Spleen (tissue), 11 donors: ENCODE measurements around the gene WNT9A. TPM values are rescaled to one million over a fixed set of nuclear protein-coding genes. Genes with fewer than 3 reads are reported as not detected.

ENCODE experiments used
- DNase-seq: peaks from one replicate; pipeline ENCODE4 v3.0.0-alpha.2; 2020
- H3K27ac ChIP-seq, 8 donors: fragments of 200-600 bp; sonication (generic) in 7 of 8; 1 replicate in 4 of 8; 2 replicates in 4 of 8; pipeline versions ENCODE4 v1.5.0 to v1.8.0; 2016 to 2021; ENCODE audit warnings: inconsistent platforms in 4 of 8, mild to moderate bottlenecking in 4 of 8, moderate library complexity in 1 of 8
- H3K27me3 ChIP-seq, 7 donors: fragments of 200-600 bp; sonication (generic) in 6 of 7; replicated peaks in 1 of 7; 1 replicate in 4 of 7; 2 replicates in 3 of 7; pipeline versions ENCODE4 v1.5.0 to v1.8.0; 2016 to 2021; ENCODE audit warnings: inconsistent platforms in 3 of 7, mild to moderate bottlenecking in 1 of 7
- H3K36me3 ChIP-seq, 6 donors: fragments of 200-600 bp; sonication (generic) in 5 of 6; 1 replicate in 4 of 6; 2 replicates in 2 of 6; pipeline versions ENCODE4 v1.5.0 to v1.8.0; 2016 to 2021; ENCODE audit warnings: inconsistent platforms in 2 of 6
- H3K4me1 ChIP-seq, 6 donors: fragments of 200-600 bp; sonication (generic) in 5 of 6; 1 replicate in 3 of 6; 2 replicates in 3 of 6; pipeline versions ENCODE4 v1.5.0 to v1.8.0; 2016 to 2021; ENCODE audit warnings: inconsistent platforms in 3 of 6
- H3K4me3 ChIP-seq, 8 donors: fragments of 200-600 bp; sonication (generic) in 7 of 8; 1 replicate in 4 of 8; 2 replicates in 4 of 8; pipeline versions ENCODE4 v1.5.0 to v1.8.0; 2016 to 2021; ENCODE audit warnings: inconsistent platforms in 4 of 8, mild to moderate bottlenecking in 4 of 8, moderate library complexity in 2 of 8
- H3K9me3 ChIP-seq, 8 donors: fragments of 200-600 bp; sonication (generic) in 7 of 8; 1 replicate in 4 of 8; 2 replicates in 4 of 8; pipeline versions ENCODE4 v1.5.0 to v1.8.0; 2016 to 2021; ENCODE audit warnings: inconsistent platforms in 4 of 8
- CTCF ChIP-seq, 11 experiments: fragments of 200-600 bp in 7 of 11; fragments of 450-650 bp in 4 of 11; sonication (generic) in 4 of 11; IDR thresholded peaks in 8 of 11; conservative IDR thresholded peaks in 3 of 11; 1 replicate in 7 of 11; 2 replicates in 4 of 11; pipeline versions ENCODE4 v1.4.0 to v1.8.0; 2016 to 2021; ENCODE audit warnings: antibody characterized with exemption in 11 of 11, inconsistent platforms in 4 of 11, mild to moderate bottlenecking in 1 of 11
- POLR2A ChIP-seq, 3 donors: fragments of 450-650 bp; IDR thresholded peaks; one replicate each; pipeline ENCODE4 v1.5.1; 2017; ENCODE audit warnings: antibody characterized with exemption in 3 of 3, mild to moderate bottlenecking in 1 of 3
- POLR2AphosphoS5 ChIP-seq, 3 donors: sonication (generic); formaldehyde crosslinking; IDR thresholded peaks; one replicate each; pipeline ENCODE4 v1.5.1; 2017; ENCODE audit warnings: antibody characterized with exemption in 3 of 3
- WGBS, 5 donors: extraction: QIAGEN DNeasy Blood & Tissue Kit in 3 of 5; methylation state at CpG; one replicate each; pipeline versions ENCODE4 v1.1.5 to v1.1.7; 2013 to 2018; 5-methylcytosine and 5-hydroxymethylcytosine counted together
- intact Hi-C: fragments of 100-400 bp; cut with DNase I; formaldehyde crosslinking; loops from one replicate; pipeline ENCODE4 v1.15.0; 2023; ENCODE audit warnings: low total_unique reads
- polyA plus RNA-seq, 3 donors: library from polyadenylated mRNA; stranded (reverse); fragments of 200-250 nt; gene quantifications; one replicate each; pipeline ENCODE4 v1.2.1, GENCODE V29; 2013
- total RNA-seq, 7 donors: library from RNA; depleted of rRNA in 3 of 7; stranded (reverse); fragments of >200 nt in 3 of 7; fragmentation: NEBNext Ultra II Directional in 4 of 7; extraction: Animal tissue kit (Norgen Biotek cat#: 25700) in 4 of 7; gene quantifications; one replicate each; pipeline versions ENCODE4 v1.1.0 to v1.2.1, GENCODE V29; 2016 to 2021
- donor health status: healthy with polysubstance abuse.
- donor health status: DM: no; HTN: no; CAD: no; lungs with moderate emphysema.
- donor health status: DM: no; HTN: no; CAD: no.
- donor health status: Bipolar disorder and iron deficiency.
- donor health status: healthy.
- donor health status: DM: no; HTN: no; CAD: no.
- donor health status: DM: yes; HTN: yes; CAD: no.

Gene WNT9A
- total and polyA plus RNA-seq, 10 donors: 0.08 to 3.6 (median 0.77) TPM

GRCh38 chr1:227929751-227930472, 17.8 kb downstream of the WNT9A start:
- WGBS, 5 donors: 86 to 93% (median 89%) methylated on average over 17 of the region's 17 CpGs
- H3K27me3 ChIP-seq: no peaks in the 10 kb centered on the region
- H3K4me3 ChIP-seq: no peak overlapping the region
- H3K27ac ChIP-seq: no peak overlapping the region
- no peak for TF ChIP-seq POLR2A (IDR thresholded peaks at IDR 0.05)
- TF ChIP-seq POLR2AphosphoS5 (IDR thresholded peaks at IDR 0.05): no peak
- TF ChIP-seq CTCF (IDR thresholded peaks at IDR 0.05 in 8 of 11, conservative IDR thresholded peaks at IDR 0.05 in 3 of 11): no peak
- H3K4me1 ChIP-seq: peaks cover 0 to 11% (median 0%) of the 10 kb centered on the region in 6 donors
- no peaks in the 10 kb centered on the region for H3K36me3 ChIP-seq
- H3K9me3 ChIP-seq: no peaks in the 10 kb centered on the region
- DNase-seq: no peak
- intact Hi-C loops: no loop called here

- no peak for DNase-seq
- Histone ChIP-seq H3K4me1 (peaks cover 0 to 9% (median 0%) of the 10 kb centered on the region in 6 donors), H3K36me3 (no peaks in the 10 kb centered on the region), H3K27ac (no peak overlapping the region), H3K27me3 (no peaks in the 10 kb centered on the region), H3K9me3 (no peaks in the 10 kb centered on the region), H3K4me3 (no peak overlapping the region)
- 86 to 90% (median 89%) methylated on average over 12 of the region's 12 CpGs for WGBS, 5 donors
- intact Hi-C loops: no loop called here
- TF ChIP-seq POLR2A (IDR thresholded peaks at IDR 0.05) (no peak), CTCF (IDR thresholded peaks at IDR 0.05 in 8 of 11, conservative IDR thresholded peaks at IDR 0.05 in 3 of 11) (no peak), POLR2AphosphoS5 (IDR thresholded peaks at IDR 0.05) (no peak)
Measured at GRCh38 chr1:227928811-227929375, 18.8 kb downstream of the WNT9A start.

GRCh38 chr1:227927971-227928741, 19.6 kb downstream of the WNT9A start:
- Histone ChIP-seq H3K4me1 (peaks cover 0 to 9% (median 0%) of the 10 kb centered on the region in 6 donors), H3K27me3 (no peaks in the 10 kb centered on the region), H3K27ac (no peak overlapping the region), H3K4me3 (no peak overlapping the region), H3K36me3 (no peaks in the 10 kb centered on the region), H3K9me3 (no peaks in the 10 kb centered on the region)
- intact Hi-C loops: no loop called here
- DNase-seq: no peak
- WGBS, 5 donors: 72 to 91% (median 81%) methylated on average over 7 to 11 of the region's 11 CpGs
- TF ChIP-seq POLR2A (IDR thresholded peaks at IDR 0.05): no peak
- no peak for TF ChIP-seq CTCF (IDR thresholded peaks at IDR 0.05 in 8 of 11, conservative IDR thresholded peaks at IDR 0.05 in 3 of 11)
- TF ChIP-seq POLR2AphosphoS5 (IDR thresholded peaks at IDR 0.05): no peak
